ENCODE data around the gene ADCY5.

Gene ADCY5

GRCh38 chr3:123365450-123366143 is 83.3 kb downstream of the ADCY5 start:
- TF ChIP-seq, protein P1, sequence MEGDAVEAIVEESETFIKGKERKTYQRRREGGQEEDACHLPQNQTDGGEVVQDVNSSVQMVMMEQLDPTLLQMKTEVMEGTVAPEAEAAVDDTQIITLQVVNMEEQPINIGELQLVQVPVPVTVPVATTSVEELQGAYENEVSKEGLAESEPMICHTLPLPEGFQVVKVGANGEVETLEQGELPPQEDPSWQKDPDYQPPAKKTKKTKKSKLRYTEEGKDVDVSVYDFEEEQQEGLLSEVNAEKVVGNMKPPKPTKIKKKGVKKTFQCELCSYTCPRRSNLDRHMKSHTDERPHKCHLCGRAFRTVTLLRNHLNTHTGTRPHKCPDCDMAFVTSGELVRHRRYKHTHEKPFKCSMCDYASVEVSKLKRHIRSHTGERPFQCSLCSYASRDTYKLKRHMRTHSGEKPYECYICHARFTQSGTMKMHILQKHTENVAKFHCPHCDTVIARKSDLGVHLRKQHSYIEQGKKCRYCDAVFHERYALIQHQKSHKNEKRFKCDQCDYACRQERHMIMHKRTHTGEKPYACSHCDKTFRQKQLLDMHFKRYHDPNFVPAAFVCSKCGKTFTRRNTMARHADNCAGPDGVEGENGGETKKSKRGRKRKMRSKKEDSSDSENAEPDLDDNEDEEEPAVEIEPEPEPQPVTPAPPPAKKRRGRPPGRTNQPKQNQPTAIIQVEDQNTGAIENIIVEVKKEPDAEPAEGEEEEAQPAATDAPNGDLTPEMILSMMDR (IDR thresholded peaks at IDR 0.05; ENCODE audit: low read depth, low read length) = no peak; the same call in 1 of the 2 replicates
- H3K4me3 ChIP-seq (ENCODE audit: low read depth, low read length) = no peak overlapping the region

DNA sequence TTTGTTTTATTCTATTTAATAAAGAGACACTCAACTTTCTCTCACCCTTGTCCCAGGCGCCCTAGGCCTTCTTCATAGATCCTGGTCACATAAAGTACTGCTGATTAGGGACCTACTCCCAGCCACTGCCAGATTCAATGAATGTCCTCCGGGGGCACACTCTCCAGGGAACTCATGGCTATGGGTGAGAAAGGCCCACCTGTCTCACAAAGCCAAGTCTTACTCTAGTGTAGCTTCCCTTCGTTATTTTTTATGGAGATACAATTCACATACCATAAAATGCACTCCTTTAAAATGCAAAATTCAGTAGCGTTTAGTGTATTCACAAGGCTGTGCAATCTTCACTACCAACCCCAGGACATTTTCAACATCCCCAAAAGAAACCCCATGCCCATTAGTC is 87.8 kb downstream of the ADCY5 start:
- TF ChIP-seq, protein P1 (IDR thresholded peaks at IDR 0.05; ENCODE audit: low read depth, low read length) = no peak
- no peak overlapping the region for H3K4me3 ChIP-seq (ENCODE audit: low read depth, low read length)

- no peak overlapping the region for H3K4me3 ChIP-seq (ENCODE audit: low read depth, low read length)
- TF ChIP-seq, protein P1 (IDR thresholded peaks at IDR 0.05; ENCODE audit: low read depth, low read length) = no peak
These were observed 91.6 kb downstream of the ADCY5 start for GRCh38 chr3:123357275-123357674.

GRCh38 chr3:123353850-123354233 is 95.0 kb downstream of the ADCY5 start:
- TF ChIP-seq, protein P1 (IDR thresholded peaks at IDR 0.05; ENCODE audit: low read depth, low read length) = no peak
- no peak overlapping the region for H3K4me3 ChIP-seq (ENCODE audit: low read depth, low read length)

DNA sequence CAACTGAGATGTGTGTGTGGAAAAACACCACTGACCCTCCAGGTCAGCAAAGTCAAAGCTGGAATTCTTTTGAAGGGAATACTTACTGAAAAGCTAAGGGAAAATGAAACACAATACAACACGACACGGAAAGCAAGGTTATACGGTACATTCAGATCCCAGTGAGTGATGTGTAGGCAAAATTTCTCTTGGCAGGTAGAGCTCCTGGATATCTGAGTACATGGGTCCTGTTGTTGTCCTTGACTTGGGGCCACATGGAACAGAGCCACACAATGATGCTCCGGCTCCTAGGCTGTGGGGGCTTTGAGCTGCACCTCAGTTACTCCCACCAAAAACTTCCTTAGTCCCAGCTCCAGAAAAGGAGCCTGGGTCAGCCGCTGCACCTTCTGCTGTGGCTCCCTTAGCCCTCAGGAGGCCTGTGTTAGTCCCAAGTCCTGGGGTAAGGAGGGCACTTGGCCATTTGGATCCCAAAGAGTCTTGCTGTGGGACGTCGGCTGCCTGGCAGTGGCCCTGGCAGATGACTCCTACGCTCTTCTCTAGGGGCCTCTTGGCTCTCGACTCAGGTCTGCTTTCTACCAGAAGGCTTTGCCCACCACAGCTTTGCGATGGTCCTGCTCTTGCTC is 95.6 kb downstream of the ADCY5 start:
- TF ChIP-seq, protein P1 (IDR thresholded peaks at IDR 0.05; ENCODE audit: low read depth, low read length) = no peak
- H3K4me3 ChIP-seq (ENCODE audit: low read depth, low read length) = no peak overlapping the region

GRCh38 chr3:123352134-123352554 is 96.7 kb downstream of the ADCY5 start:
- TF ChIP-seq, protein P1 (IDR thresholded peaks at IDR 0.05; ENCODE audit: low read depth, low read length) = no peak
- H3K4me3 ChIP-seq (ENCODE audit: low read depth, low read length) = no peak overlapping the region

GRCh38 chr3:123351501-123351900 is 97.4 kb downstream of the ADCY5 start:
- no peak overlapping the region for H3K4me3 ChIP-seq (ENCODE audit: low read depth, low read length)
- TF ChIP-seq, protein P1 (IDR thresholded peaks at IDR 0.05; ENCODE audit: low read depth, low read length) = no peak
